Stomach smooth muscle (tissue), 2 donors: Measurements from ENCODE around the gene KRT5.

Experiments used
- H3K27ac ChIP-seq: one replicate; pipeline ENCODE4 v1.7.0; 2013; ENCODE audit warnings: mild to moderate bottlenecking, low read length, inconsistent platforms
- H3K27me3 ChIP-seq, 2 donors: one replicate each; pipeline ENCODE4 v1.7.0; 2013; ENCODE audit warnings: low read length in 2 of 2; ENCODE audit not compliant: insufficient read depth in 2 of 2, control insufficient read depth in 1 of 2
- H3K36me3 ChIP-seq, 2 donors: one replicate each; pipeline ENCODE4 v1.7.0; 2013; ENCODE audit warnings: low read length in 2 of 2; ENCODE audit not compliant: control insufficient read depth in 2 of 2, insufficient read depth in 2 of 2
- H3K4me1 ChIP-seq: one replicate; pipeline ENCODE4 v1.7.0; 2013; ENCODE audit warnings: low read length; ENCODE audit not compliant: control insufficient read depth, insufficient read depth
- H3K4me3 ChIP-seq, 2 donors: one replicate each; pipeline ENCODE4 v1.7.0; 2013; ENCODE audit warnings: low read length in 2 of 2
- H3K9ac ChIP-seq, 2 donors: one replicate each; pipeline ENCODE4 v1.7.0; 2013; ENCODE audit warnings: low read length in 2 of 2, mild to moderate bottlenecking in 1 of 2
- H3K9me3 ChIP-seq, 2 donors: one replicate each; pipeline ENCODE4 v1.7.0; 2013; ENCODE audit warnings: low read length in 2 of 2; ENCODE audit not compliant: control insufficient read depth in 2 of 2
- donor health status: healthy.
- donor health status: Pancreatic carcinoma.

The KRT5 gene

DNA sequence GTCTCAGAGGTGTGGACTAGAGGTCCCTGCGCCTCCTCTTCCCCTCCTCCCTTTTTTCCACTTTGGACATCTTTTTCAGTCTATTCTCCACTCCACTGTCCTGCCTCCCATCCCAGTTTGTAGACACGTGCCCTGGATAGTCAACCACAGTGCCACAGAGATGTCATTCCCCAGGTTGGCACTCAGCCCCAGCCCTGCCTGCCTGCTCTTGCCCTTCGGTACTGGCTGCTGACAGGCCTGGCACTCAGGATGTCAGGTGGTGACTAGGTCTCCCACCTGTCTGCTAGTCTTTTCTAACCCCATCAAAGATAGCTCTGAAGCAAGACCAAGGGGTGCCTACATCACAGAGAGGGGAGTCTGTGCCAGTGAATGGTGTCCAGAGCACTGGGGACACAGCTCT lies 16.9 kb upstream of the KRT5 start:
- peaks cover 18% of the 10 kb centered on the region for H3K4me1 ChIP-seq
- H3K27me3 ChIP-seq, result no peaks in the 10 kb centered on the region
- no peak overlapping the region for H3K9ac ChIP-seq
- H3K4me3 ChIP-seq, result no peak overlapping the region
- no peaks in the 10 kb centered on the region for H3K9me3 ChIP-seq
- no peak overlapping the region for H3K27ac ChIP-seq
- no peaks in the 10 kb centered on the region for H3K36me3 ChIP-seq

DNA sequence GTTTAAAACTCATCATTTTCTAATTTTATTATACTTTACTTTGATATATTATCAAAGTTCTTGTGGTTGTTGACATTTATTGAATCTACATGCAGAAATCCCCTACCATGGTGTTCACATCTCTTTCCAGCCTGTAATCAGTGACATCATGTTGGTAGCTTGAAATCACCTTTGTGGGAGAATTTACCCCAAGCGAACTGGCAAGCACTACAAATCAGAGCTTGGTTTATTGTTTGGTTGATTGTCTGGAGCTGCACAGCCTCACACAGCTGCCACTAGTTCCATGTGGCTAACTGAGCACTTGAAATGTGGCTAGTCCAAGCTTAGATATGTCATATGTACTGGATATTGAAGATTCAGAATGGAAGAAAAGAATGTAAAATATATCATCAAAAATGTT lies 15.4 kb upstream of the KRT5 start:
- Histone ChIP-seq H3K4me3 (no peak overlapping the region), H3K4me1 (peaks cover 18% of the 10 kb centered on the region), H3K9ac (no peak overlapping the region), H3K27me3 (no peaks in the 10 kb centered on the region), H3K27ac (no peak overlapping the region), H3K9me3 (no peaks in the 10 kb centered on the region), H3K36me3 (no peaks in the 10 kb centered on the region)

DNA sequence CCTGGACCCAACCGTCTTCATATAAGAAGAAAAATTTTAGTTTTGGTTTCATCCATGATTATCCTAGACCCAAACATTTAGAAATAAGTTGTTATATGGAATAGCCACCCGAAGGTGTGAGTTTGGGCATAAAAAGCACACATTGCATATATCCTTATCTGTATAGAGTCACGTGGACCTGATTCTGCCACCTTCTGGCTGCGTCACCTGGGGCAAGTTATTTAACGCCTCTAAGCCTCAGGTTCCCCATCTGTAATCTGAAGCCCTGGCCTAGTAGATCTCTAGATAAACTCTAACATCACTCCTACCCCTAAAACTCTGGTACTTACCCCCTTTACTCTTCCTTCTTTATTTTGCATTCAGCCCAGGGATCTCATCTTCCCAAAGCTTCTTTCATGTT lies 14.3 kb upstream of the KRT5 start:
- H3K27me3 ChIP-seq, result no peaks in the 10 kb centered on the region
- no peaks in the 10 kb centered on the region for H3K9me3 ChIP-seq
- H3K9ac ChIP-seq, result no peak overlapping the region
- no peaks in the 10 kb centered on the region for H3K36me3 ChIP-seq
- H3K27ac ChIP-seq, result no peak overlapping the region
- H3K4me1 ChIP-seq, result peaks cover 8% of the 10 kb centered on the region
- H3K4me3 ChIP-seq, result no peak overlapping the region

DNA sequence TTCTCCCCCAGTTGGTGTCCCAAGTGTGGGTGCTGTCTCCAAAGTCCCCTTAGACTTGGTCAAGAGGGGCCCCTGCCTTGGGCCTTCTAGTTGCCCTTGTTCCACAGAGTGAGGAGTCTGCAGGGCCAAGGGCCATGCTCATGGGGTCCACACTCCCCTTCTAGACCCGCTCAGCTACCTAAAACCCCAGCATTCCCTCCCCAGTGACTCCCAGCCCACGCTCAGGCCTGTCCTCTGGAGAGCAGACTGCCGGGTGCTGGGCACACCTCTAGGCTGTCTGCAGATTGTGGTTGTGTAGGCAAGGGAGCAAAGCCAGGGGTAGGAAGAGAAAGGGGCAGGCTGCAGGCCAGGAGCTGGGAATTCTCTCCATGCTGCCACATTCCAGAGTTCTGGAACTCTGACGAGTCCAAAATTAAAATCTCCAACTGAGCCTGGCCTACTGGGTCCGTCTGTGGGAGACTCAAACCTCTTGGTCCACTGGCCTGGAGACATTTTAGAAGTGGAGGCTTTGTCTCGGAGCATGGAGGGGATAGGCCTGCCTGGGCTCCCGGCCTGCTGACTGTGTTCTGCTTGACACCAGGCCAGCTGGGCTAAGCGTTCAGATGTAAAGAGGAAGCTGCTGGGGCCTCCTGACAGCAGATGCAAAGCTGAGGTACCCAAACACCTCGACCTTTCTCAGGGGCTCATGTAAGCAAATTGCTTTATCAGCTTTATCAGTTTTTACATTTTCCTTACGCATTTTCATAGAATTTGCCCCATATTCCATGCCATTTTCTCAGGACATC lies 13.7 kb upstream of the KRT5 start:
- Histone ChIP-seq H3K9ac (no peak overlapping the region), H3K27me3 (no peaks in the 10 kb centered on the region), H3K36me3 (no peaks in the 10 kb centered on the region), H3K4me1 (peaks cover 4% of the 10 kb centered on the region), H3K4me3 (no peak overlapping the region), H3K27ac (peak overlapping the region; percentile 24), H3K9me3 (no peaks in the 10 kb centered on the region)

DNA sequence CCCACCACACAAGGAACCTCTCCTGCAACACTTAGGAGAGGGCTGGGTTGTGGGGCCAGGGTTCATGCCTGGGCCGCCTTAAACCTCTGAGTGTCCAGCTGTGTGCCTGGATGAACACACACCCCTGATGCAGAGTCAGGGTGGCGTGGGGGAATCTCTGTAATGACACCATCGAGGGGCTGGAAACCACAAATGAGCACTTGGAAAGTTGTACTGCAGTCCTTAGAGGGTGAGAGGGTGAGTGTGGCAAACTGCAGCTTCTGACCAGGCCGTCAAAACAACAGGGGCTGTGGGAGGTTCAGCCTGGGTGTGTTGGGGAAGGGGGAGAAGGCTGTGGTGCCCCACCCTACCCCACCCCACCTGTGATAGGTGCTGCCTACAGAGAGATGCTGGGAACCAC lies 12.4 kb upstream of the KRT5 start:
- Histone ChIP-seq H3K4me3 (no peak overlapping the region), H3K27me3 (no peaks in the 10 kb centered on the region), H3K4me1 (peaks cover 4% of the 10 kb centered on the region), H3K36me3 (no peaks in the 10 kb centered on the region), H3K9me3 (no peaks in the 10 kb centered on the region), H3K27ac (no peak overlapping the region), H3K9ac (no peak overlapping the region)

DNA sequence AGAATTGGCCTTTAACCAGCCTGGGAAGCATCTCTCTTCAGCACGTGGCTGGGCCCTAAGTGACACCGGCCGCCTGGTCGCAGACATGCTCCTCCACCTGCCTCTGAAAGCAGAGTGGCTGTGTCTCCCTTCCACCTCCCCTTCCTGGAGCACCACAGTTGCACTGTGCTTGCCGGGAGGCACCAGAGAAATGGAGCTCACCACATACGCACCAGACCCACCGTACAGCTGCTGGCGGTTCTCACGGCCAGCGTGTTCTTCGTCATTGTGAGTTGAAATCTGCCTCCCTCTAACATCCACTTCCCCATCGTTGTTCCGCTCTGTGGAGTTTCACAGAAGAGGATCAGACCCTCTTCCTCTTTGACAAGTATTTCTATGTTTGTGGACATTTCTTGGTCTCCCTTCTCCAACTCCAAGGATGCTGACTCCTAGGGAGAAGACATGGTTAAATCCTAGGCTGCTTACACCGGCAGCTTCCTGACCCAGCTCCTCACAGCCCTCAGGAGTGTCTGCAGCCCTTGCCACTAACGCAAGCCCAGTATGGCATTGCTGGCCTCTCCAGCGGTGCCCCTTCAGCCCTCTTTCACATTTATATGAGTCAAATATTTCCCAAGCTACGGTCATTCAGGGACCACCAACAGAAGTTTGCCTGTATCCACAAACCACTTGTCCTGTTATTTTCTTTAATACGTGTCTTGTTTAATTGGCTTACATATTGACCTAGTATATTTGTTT lies 11.5 kb upstream of the KRT5 start:
- H3K9me3 ChIP-seq, result no peaks in the 10 kb centered on the region
- H3K4me3 ChIP-seq, result no peak overlapping the region
- H3K27ac ChIP-seq, result no peak overlapping the region
- no peaks in the 10 kb centered on the region for H3K27me3 ChIP-seq
- no peak overlapping the region for H3K9ac ChIP-seq
- H3K36me3 ChIP-seq, result no peaks in the 10 kb centered on the region
- H3K4me1 ChIP-seq, result peaks cover 4% of the 10 kb centered on the region

DNA sequence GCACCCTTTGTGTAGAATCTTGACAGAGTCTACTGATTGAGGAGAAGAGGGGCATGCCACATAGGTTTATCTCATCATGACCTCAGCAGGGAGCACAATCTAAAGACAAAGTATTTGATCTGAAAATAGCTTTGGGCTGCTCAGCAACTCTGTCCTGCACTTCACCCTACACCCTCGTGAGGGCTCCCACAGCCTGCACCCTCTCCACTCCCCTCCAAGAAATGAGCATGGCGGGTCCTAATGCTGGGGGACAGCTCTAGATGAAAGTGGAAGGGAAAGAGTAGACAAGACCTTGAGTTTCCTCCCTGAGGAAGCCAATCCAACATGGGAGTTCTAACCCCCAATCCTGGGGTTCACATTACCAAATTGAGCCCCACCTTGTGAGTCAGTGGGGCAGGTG lies 10.7 kb upstream of the KRT5 start:
- no peaks in the 10 kb centered on the region for H3K9me3 ChIP-seq
- H3K4me3 ChIP-seq, result no peak overlapping the region
- no peak overlapping the region for H3K9ac ChIP-seq
- no peaks in the 10 kb centered on the region for H3K27me3 ChIP-seq
- H3K27ac ChIP-seq, result no peak overlapping the region
- H3K4me1 ChIP-seq, result peaks cover 4% of the 10 kb centered on the region
- H3K36me3 ChIP-seq, result no peaks in the 10 kb centered on the region

DNA sequence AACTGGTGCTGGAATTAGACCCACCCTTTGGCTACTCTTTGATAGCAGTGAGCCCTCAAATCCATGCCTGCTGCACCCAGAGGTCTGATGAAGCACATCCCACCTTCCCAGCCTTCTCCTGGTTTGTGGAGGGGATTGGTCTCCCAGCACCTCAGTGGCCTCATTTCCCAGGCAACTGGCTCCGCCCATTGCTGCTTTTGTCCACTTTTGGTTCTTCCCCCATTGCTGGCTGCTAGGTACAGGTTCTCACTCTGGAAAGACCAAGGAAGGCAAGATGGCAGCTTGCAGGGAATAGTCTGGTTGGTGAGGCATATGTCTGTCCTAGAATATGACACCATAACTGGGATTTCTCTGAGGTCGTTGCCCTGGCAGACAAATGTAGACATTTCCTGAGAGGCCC lies 10.2 kb upstream of the KRT5 start:
- no peak overlapping the region for H3K4me3 ChIP-seq
- H3K27me3 ChIP-seq, result no peaks in the 10 kb centered on the region
- no peak overlapping the region for H3K27ac ChIP-seq
- H3K4me1 ChIP-seq, result peaks cover 4% of the 10 kb centered on the region
- H3K9ac ChIP-seq, result no peak overlapping the region
- H3K36me3 ChIP-seq, result no peaks in the 10 kb centered on the region
- H3K9me3 ChIP-seq, result no peaks in the 10 kb centered on the region

DNA sequence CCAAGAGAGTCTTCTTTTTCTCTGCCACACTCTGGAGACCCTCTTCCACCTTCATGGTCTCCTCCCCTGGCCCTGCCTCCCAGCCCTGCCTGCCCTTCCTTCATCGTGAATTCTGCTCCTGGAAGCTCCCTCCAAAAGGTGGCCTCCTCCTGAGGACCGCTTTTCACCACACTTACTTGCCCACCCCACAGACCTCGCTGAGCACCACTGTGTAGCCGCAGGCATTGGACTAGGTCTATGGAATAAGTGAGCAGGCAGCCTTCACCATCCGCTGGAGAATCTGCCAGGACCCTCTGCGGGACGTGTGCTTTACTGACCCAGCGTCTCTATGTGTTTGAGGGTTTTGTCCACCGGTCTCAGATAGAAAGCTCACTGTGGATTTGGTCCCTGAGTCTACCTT lies 9.7 kb upstream of the KRT5 start:
- no peaks in the 10 kb centered on the region for H3K36me3 ChIP-seq
- H3K27me3 ChIP-seq, result no peaks in the 10 kb centered on the region
- H3K9ac ChIP-seq, result no peak overlapping the region
- peaks cover 4% of the 10 kb centered on the region for H3K4me1 ChIP-seq
- no peak overlapping the region for H3K4me3 ChIP-seq
- no peaks in the 10 kb centered on the region for H3K9me3 ChIP-seq
- no peak overlapping the region for H3K27ac ChIP-seq

DNA sequence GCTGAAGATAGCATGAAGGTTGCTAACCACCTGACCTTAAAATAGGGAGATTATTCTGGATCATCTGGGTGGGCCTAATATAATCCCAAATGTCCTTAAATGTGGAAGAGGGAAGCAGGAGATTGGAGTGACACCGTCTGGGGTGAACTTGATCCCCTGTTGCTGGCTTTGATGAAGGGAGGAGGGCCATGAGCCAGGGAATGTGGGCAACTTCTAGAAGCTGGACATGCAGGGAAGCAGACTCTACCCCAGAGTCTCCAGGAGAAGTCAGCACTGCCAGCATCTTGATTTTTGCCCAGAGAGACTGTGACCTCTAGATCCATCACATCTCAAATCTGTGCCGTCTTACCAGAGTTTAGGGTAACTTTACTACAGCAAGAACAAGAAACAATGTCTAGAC lies 9.2 kb upstream of the KRT5 start:
- no peak overlapping the region for H3K27ac ChIP-seq
- H3K9ac ChIP-seq, result no peak overlapping the region
- peaks cover 4% of the 10 kb centered on the region for H3K4me1 ChIP-seq
- H3K36me3 ChIP-seq, result no peaks in the 10 kb centered on the region
- H3K4me3 ChIP-seq, result no peak overlapping the region
- H3K27me3 ChIP-seq, result no peaks in the 10 kb centered on the region
- no peaks in the 10 kb centered on the region for H3K9me3 ChIP-seq

DNA sequence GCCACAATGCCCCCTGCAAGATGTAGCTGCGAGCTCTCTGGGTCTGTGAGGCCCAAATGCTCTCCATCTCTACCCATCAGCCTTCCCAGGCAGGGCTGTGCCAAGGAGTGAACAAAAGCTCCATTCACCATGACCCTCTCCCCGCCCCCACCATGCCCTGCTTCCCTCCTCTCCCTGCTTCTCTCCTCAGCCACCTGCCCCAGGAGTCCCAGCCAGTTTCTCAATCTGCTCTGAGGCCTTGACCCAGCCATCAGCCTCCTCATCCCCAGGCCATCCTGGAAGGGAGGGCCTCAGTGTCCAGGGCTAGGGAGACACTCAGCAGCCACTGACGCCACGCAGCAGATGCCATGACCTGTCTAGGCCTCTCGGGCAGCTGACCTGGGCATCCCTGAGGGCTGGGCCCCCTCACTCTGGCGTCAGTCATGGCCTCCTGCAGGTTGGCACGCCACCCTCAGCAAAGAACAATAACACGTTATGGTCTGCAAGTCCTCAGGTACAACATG lies 8.5 kb upstream of the KRT5 start:
- no peak overlapping the region for H3K4me3 ChIP-seq
- no peaks in the 10 kb centered on the region for H3K27me3 ChIP-seq
- H3K36me3 ChIP-seq, result no peaks in the 10 kb centered on the region
- H3K9me3 ChIP-seq, result no peaks in the 10 kb centered on the region
- no peak overlapping the region for H3K27ac ChIP-seq
- H3K4me1 ChIP-seq, result peaks cover under 1% of the 10 kb centered on the region
- H3K9ac ChIP-seq, result no peak overlapping the region
